EH (cell line): Measurements from ENCODE around the gene NARS2.

Experiments
- DNase-seq: peaks from one replicate; pipeline ENCODE4 v3.0.0-alpha.2; 2015; ENCODE audit warnings: low read depth

Gene NARS2

GRCh38 chr11:78414321-78415051, 160.2 kb downstream of the NARS2 start:
- peak; percentile 39 for DNase-seq

- no peak for DNase-seq
These were observed 166.0 kb downstream of the NARS2 start for GRCh38 chr11:78408619-78409018.

DNA sequence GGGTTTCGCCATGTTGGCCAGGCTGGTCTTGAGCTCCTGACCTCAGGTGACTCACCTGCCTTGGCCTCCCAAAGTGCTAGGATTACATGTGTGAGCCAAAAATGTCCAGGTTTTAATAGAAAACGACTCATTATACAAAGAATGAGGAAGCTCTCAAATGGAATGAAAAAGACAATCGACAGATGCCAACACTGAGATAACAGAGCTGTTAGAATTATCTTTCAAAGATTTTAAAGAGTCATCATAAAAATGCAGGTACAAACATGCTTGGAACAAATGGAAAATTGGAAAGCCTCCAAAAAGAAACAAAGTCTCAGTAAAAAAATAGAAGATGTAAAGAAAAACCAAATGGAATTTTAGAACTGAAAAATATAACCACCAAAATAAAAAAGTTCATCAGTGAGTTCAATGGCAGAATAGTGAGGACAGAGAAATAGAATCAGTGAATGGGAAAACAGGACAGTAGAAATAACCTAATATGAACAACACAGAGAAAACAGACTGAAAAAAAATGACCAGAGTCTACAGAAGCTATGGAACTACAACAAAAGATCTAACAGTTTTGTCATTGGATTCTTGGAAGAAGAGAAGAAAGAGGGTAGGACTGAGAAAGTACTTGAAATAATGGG, 168.0 kb downstream of the NARS2 start:
- DNase-seq, result peak; percentile 22

DNA sequence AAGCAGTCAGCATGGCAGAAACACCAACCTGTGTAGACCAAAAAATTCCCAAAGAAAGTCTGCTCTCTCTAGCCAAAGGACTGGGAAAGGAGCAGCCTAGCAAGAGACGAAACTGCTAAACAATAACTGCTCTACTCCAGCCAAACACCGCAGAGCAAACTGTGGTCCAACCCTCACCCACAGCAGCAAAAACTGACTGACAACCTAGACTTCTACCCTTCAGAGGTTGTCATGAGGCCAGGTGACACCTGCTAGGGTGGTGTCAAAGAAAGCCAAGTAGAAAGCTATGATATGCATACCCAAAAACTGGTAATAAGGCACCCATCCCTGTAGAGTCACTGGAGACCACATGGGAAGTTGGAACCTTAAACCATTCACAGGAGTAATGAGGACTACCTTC, 168.9 kb downstream of the NARS2 start:
- no peak for DNase-seq

DNA sequence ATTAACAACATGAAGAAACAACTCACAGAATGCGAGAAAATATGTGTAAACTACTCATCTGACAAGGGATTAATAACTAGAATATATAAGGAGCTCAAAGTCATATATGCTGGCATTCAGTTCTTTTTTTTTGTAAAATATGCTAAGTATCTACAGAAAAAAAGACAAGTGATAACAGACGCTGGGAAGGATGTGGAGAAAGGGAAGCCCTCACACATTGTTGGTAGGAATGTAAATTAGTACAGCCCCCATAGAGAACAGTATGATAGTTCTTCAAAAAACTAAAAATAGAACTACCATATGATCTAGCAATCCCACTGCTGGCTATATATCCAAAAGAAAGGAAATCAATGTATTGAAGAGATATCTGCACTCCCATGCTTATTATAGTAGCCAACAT, 170.9 kb downstream of the NARS2 start:
- DNase-seq, result peak; percentile 15

DNA sequence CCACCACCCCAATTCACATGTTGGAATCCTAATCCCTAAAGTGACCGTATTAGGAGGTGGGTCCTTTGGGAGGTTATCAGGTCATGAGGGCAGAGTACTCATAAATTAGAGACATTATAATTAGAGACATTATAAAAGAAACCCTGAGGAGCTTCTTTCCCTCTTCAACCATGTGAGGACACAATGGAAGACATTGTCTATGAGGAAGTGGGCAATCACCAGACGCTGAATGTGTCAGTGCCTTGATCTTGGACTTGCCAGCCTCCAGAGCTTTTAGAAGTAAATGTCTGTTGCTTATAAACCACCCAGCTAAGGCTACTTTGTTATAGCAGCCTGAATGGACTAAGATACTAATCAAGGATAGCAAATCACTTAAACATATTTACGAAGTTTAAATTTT, 171.8 kb downstream of the NARS2 start:
- DNase-seq, result no peak

DNA sequence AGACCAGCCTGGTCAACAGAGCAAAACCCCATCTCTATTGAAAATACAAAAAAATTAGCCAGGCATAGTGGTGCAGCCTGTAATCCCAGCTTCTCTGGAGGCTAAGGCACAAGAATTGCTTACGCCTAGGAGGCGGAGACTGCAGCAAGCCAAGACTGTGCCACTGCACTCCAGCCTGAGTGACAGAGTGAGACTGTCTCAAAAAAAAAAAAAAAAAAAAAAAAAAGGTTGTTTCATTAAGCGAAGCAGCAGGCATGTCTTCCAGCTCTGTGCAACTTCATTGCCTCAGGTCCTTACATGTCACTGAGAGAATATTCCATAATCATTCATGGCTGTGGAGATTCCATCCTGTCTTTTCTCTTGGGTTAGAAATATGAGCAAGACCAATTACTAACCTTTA, 174.0 kb downstream of the NARS2 start:
- peak; percentile 20 for DNase-seq

GRCh38 chr11:78400116-78400515, 174.5 kb downstream of the NARS2 start:
- DNase-seq, result peak; percentile 52

DNA sequence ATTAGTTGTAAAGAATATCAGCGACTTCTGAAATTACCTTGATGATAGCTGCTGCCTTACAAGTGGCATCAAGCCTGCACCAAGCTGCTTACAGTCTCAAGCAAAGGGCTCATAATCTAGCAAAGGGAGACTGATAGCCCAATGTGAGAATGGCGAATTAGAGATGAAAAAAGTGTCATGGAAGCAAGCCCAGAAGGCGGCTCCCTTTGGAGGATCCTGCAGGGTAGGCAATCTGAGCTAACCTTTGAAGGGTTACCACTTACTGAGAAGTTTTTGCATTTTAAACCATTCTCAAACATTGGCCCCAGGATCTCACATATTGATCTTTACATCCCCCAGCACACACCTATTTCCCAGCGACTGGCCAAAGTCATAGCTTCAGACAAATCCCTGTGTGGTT, 175.5 kb downstream of the NARS2 start:
- DNase-seq, result no peak

DNA sequence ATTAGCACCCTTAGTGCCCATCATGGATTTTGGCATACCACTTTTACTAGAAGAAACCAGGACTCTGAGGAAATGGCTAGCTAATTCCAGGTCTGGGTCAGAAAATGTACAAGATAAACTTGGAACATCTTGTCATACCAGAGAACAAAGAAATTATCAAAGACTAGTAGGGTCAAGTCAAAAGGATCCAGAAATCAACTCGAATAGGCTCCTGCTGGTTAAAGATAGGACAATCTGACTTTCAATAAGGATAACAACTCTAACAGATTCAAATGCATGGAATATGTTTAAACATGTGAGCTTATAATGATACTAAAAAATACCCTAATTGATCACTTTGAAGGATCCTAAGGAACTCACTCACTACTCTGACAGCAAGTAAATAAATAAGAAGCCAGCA, 175.9 kb downstream of the NARS2 start:
- no peak for DNase-seq

DNA sequence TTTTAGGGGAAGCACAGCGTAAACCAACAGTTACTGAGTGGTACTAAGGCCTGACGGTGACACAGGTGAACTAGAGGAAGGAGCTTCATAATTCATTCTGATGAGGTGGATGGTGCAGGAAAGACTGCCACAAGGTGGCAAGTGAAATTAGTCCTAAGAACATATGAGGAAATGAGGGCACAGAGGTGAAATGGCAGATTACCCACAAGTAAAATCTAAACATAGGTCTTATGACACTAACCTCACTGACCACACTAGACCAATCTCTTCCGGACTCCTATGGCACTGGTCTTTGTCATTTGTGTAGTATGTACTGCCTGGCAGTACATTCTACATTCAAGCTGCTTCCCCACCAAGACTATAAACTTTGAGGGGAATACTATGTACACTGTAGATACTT, 177.3 kb downstream of the NARS2 start:
- DNase-seq, result no peak

DNA sequence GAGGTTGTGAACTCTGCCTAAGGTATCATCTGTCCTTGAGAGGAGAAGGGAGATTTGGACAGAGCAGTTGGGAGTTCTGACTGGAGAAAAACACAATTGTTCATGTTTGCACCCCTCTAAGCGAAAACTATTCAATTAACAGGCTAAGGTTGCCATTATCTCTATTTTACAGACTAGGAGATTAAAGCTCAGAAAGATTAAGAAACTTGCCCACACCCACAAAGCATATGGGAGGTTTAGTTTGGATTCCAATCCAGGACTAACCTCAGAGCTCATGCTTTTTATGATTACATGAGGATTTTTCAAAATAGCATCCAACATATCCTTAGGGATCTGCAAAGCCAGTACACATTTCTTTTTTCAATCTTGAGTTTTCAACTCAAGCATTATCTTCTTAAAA, 179.1 kb downstream of the NARS2 start:
- no peak for DNase-seq

DNA sequence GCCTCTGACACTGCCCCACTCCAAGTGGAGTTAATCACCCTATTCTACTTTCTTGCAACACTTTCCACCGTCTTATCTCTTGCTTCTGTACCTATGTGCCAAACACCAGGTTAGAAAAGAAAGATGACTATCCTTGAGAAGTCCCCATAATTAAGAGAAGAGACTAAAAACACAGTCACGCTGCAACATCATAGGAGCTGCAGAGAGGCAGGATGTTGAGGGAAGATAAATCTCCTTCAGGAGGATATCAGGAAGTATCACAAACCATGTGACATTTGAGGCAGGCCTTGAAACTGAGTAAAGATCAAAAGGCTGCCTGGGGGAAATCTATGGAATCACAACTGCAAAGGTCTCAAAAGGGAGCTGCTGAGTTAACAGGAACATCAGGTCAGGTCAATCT, 181.8 kb downstream of the NARS2 start:
- no peak for DNase-seq

DNA sequence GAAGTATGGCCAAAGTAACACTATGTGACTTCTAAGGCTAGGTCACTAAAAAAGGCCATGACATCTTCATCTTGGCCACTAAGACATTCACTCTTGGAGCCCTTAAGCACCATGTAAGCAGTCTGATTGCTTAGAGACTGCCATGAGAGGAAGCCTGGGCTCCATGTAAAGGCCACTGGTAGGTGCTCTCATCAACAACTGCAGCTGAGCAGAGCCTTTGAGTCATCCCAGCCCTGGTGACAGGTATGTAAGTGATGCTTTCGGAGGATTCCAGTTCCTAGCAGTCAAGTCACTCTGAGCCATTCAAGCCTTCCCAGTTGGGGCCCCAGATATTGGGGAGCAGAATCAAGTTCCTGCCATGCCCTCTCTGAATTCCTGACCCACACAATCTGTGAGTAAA, 183.2 kb downstream of the NARS2 start:
- no peak for DNase-seq

DNA sequence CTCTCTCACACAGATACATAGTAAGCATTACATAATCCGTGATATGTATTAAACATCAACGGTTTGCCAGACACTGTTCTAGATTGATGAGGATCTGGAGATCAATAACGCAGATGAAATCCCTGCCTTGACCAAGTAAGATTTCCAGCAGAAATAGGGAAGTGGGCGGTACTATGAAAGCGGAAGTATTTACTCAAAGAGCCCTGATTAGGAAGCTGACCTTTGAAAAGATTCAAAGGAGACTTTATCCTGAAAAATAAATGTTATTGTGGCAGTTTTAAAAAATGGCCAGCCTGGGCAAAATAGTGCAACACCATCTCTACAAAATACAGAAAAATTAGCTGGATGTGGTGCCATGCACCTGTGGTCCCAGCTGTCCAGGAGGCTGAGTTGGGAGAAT, 183.9 kb downstream of the NARS2 start:
- no peak for DNase-seq

DNA sequence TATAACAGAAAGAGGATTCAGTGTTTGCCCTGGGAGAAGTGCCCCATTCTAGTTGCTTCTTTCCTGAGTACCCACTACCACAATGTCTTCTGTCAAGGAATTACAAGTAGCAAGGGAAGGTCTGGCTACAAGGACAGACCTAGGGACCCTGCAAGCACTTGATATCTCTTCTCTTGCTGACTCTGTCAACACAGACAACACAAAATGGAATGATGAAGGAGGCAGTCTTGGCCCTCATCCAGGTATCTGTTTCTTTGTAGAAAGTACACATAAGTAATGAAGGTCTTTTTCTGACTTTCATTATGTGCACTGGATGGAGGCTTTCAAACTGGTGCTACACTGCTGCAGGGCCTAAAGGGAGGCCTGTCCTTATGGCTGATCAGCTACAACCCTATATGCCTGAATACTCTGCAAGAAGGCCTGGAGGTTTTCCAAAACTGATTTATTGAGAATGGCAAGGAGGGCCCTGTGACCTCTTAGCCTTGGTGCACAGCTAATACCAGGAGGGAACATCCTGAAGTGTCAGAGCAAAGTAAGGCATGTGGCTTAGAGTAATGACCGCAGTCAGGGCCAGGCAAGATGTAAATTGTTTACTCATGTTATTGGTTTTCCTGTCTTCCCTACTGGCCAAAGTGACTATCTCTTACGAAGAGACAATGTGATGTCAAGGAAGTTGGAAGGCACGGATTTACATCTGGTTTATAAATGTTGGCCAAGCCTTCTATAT, 188.3 kb downstream of the NARS2 start:
- no peak for DNase-seq
